ENCODE measurements around the gene ASRGL1.

The ASRGL1 gene

GRCh38 chr11:62345861-62346260, 8.6 kb downstream of the ASRGL1 start:
- Histone ChIP-seq H3K4me1 (ENCODE audit: insufficient read depth, low read length, poor library complexity, severe bottlenecking) (no peaks in the 10 kb centered on the region), H3F3A (ENCODE audit: low read depth) (no peaks in the 10 kb centered on the region), H3K36me3 (ENCODE audit: insufficient read depth, low read length) (no peaks in the 10 kb centered on the region), H3K79me2 (ENCODE audit: insufficient read depth, low read length) (no peaks in the 10 kb centered on the region), H3K9me3 (ENCODE audit: insufficient read depth, low read depth, low read length) (no peaks in the 10 kb centered on the region), H3K9me2 (replicated peaks; ENCODE audit: low read depth, low read length) (no peaks in the 10 kb centered on the region), H4K20me1 (ENCODE audit: insufficient read depth, low read length, poor library complexity, severe bottlenecking) (no peaks in the 10 kb centered on the region), H3K4me3 (ENCODE audit: low read length, poor library complexity, severe bottlenecking) (no peak overlapping the region), H3K27me3 (ENCODE audit: insufficient read depth, low read length, poor library complexity, severe bottlenecking) (no peaks in the 10 kb centered on the region), H3K9ac (ENCODE audit: low read depth, low read length, poor library complexity, severe bottlenecking) (no peak overlapping the region), H3K4me2 (ENCODE audit: low read depth, low read length, poor library complexity, severe bottlenecking) (no peak overlapping the region), H2AFZ (ENCODE audit: low read length) (no peak overlapping the region)
- no peak for TF ChIP-seq CTCF (conservative IDR thresholded peaks at IDR 0.05; ENCODE audit: low read length)
- no peak for TF ChIP-seq EZH2phosphoT487 (IDR thresholded peaks at IDR 0.05; ENCODE audit: borderline replicate concordance)

- Histone ChIP-seq H4K20me1 (ENCODE audit: insufficient read depth, low read length, poor library complexity, severe bottlenecking) (no peaks in the 10 kb centered on the region), H3K9me3 (ENCODE audit: insufficient read depth, low read depth, low read length) (no peaks in the 10 kb centered on the region), H3K9ac (ENCODE audit: low read depth, low read length, poor library complexity, severe bottlenecking) (no peak overlapping the region), H3K36me3 (ENCODE audit: insufficient read depth, low read length) (no peaks in the 10 kb centered on the region), H2AFZ (ENCODE audit: low read length) (no peak overlapping the region), H3F3A (ENCODE audit: low read depth) (no peaks in the 10 kb centered on the region), H3K79me2 (ENCODE audit: insufficient read depth, low read length) (no peaks in the 10 kb centered on the region), H3K4me1 (ENCODE audit: insufficient read depth, low read length, poor library complexity, severe bottlenecking) (no peaks in the 10 kb centered on the region), H3K4me2 (ENCODE audit: low read depth, low read length, poor library complexity, severe bottlenecking) (no peak overlapping the region), H3K4me3 (ENCODE audit: low read length, poor library complexity, severe bottlenecking) (no peak overlapping the region), H3K9me2 (replicated peaks; ENCODE audit: low read depth, low read length) (no peaks in the 10 kb centered on the region), H3K27me3 (ENCODE audit: insufficient read depth, low read length, poor library complexity, severe bottlenecking) (no peaks in the 10 kb centered on the region)
- no peak for TF ChIP-seq EZH2phosphoT487 (IDR thresholded peaks at IDR 0.05; ENCODE audit: borderline replicate concordance)
- no peak for TF ChIP-seq CTCF (conservative IDR thresholded peaks at IDR 0.05; ENCODE audit: low read length)
Observed at GRCh38 chr11:62352355-62353336, 15.4 kb downstream of the ASRGL1 start.

GRCh38 chr11:62353841-62354240, 16.6 kb downstream of the ASRGL1 start:
- no peak overlapping the region for H3K4me2 ChIP-seq (ENCODE audit: low read depth, low read length, poor library complexity, severe bottlenecking)
- H2AFZ ChIP-seq (ENCODE audit: low read length): no peak overlapping the region
- H3K4me1 ChIP-seq (ENCODE audit: insufficient read depth, low read length, poor library complexity, severe bottlenecking): no peaks in the 10 kb centered on the region
- no peaks in the 10 kb centered on the region for H3K9me3 ChIP-seq (ENCODE audit: insufficient read depth, low read depth, low read length)
- H3K27me3 ChIP-seq (ENCODE audit: insufficient read depth, low read length, poor library complexity, severe bottlenecking): no peaks in the 10 kb centered on the region
- no peak overlapping the region for H3K4me3 ChIP-seq (ENCODE audit: low read length, poor library complexity, severe bottlenecking)
- H3K79me2 ChIP-seq (ENCODE audit: insufficient read depth, low read length): no peaks in the 10 kb centered on the region
- TF ChIP-seq EZH2phosphoT487 (IDR thresholded peaks at IDR 0.05; ENCODE audit: borderline replicate concordance) (no peak), CTCF (conservative IDR thresholded peaks at IDR 0.05; ENCODE audit: low read length) (no peak)
- no peaks in the 10 kb centered on the region for H3F3A ChIP-seq (ENCODE audit: low read depth)
- no peaks in the 10 kb centered on the region for H3K36me3 ChIP-seq (ENCODE audit: insufficient read depth, low read length)
- H4K20me1 ChIP-seq (ENCODE audit: insufficient read depth, low read length, poor library complexity, severe bottlenecking): no peaks in the 10 kb centered on the region
- H3K9ac ChIP-seq (ENCODE audit: low read depth, low read length, poor library complexity, severe bottlenecking): no peak overlapping the region
- H3K9me2 ChIP-seq (replicated peaks; ENCODE audit: low read depth, low read length): no peaks in the 10 kb centered on the region
